ENCODE data around the gene MYO1F.
A peak's percentile ranks its signal among the peaks of the same experiment; 100 is the strongest.

MYO1F gene

GRCh38 chr19:8596168-8596567 is 18.9 kb upstream of the MYO1F start:
- Histone ChIP-seq H3K79me2 (ENCODE audit: insufficient read depth, low read depth) (no peaks in the 10 kb centered on the region), H3K27me3 (ENCODE audit: insufficient read depth, low read depth) (no peaks in the 10 kb centered on the region; the same call in 1 of the 2 replicates), H4K20me1 (ENCODE audit: insufficient read depth) (no peaks in the 10 kb centered on the region), H3K27ac (no peak overlapping the region), H3K4me1 (ENCODE audit: low read depth, poor library complexity, severe bottlenecking) (no peaks in the 10 kb centered on the region), H2AFZ (ENCODE audit: low read depth) (no peak overlapping the region), H3K36me3 (ENCODE audit: insufficient read depth) (no peaks in the 10 kb centered on the region), H3K4me2 (no peak overlapping the region), H3K9ac (no peak overlapping the region), H3K4me3 (IDR thresholded peaks at IDR 0.05; ENCODE audit: insufficient read depth, low read depth, low read length) (no peak overlapping the region)
- TF ChIP-seq, protein P1, sequence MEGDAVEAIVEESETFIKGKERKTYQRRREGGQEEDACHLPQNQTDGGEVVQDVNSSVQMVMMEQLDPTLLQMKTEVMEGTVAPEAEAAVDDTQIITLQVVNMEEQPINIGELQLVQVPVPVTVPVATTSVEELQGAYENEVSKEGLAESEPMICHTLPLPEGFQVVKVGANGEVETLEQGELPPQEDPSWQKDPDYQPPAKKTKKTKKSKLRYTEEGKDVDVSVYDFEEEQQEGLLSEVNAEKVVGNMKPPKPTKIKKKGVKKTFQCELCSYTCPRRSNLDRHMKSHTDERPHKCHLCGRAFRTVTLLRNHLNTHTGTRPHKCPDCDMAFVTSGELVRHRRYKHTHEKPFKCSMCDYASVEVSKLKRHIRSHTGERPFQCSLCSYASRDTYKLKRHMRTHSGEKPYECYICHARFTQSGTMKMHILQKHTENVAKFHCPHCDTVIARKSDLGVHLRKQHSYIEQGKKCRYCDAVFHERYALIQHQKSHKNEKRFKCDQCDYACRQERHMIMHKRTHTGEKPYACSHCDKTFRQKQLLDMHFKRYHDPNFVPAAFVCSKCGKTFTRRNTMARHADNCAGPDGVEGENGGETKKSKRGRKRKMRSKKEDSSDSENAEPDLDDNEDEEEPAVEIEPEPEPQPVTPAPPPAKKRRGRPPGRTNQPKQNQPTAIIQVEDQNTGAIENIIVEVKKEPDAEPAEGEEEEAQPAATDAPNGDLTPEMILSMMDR (conservative IDR thresholded peaks at IDR 0.05; ENCODE audit: low read depth, low read length) = no peak

GRCh38 chr19:8595651-8596050 is 18.4 kb upstream of the MYO1F start:
- Histone ChIP-seq H3K27ac (no peak overlapping the region), H3K27me3 (ENCODE audit: insufficient read depth, low read depth) (no peaks in the 10 kb centered on the region; the same call in 1 of the 2 replicates), H3K4me1 (ENCODE audit: low read depth, poor library complexity, severe bottlenecking) (no peaks in the 10 kb centered on the region), H3K79me2 (ENCODE audit: insufficient read depth, low read depth) (no peaks in the 10 kb centered on the region), H3K4me2 (no peak overlapping the region), H4K20me1 (ENCODE audit: insufficient read depth) (no peaks in the 10 kb centered on the region), H2AFZ (ENCODE audit: low read depth) (no peak overlapping the region), H3K4me3 (IDR thresholded peaks at IDR 0.05; ENCODE audit: insufficient read depth, low read depth, low read length) (no peak overlapping the region), H3K9ac (no peak overlapping the region), H3K36me3 (ENCODE audit: insufficient read depth) (no peaks in the 10 kb centered on the region)
- TF ChIP-seq, protein P1 (conservative IDR thresholded peaks at IDR 0.05; ENCODE audit: low read depth, low read length) = no peak

DNA sequence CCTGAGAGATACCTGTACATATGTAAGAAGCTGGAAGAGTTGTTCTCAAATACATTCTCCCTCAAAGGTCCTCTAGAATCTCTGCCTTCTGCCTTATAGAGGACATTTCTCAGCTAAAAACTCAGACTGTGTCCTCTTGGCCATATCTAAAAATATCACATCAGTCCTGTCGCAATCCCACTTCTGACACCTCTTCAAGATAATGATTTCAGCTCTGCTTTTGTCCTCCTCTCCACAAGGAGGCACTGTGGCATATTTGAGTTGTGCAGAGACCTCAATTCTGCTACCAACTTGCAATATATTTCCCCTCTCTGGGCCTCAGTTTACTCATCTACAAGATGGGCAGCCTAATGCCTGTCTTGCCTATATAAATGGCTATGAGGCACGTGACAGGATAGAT is 16.7 kb upstream of the MYO1F start:
- H3K27me3 ChIP-seq (ENCODE audit: insufficient read depth, low read depth) = peaks cover 2% of the 10 kb centered on the region; the same call in 1 of the 2 replicates
- no peak overlapping the region for H3K4me2 ChIP-seq
- H3K36me3 ChIP-seq (ENCODE audit: insufficient read depth) = no peaks in the 10 kb centered on the region
- H3K4me3 ChIP-seq (IDR thresholded peaks at IDR 0.05; ENCODE audit: insufficient read depth, low read depth, low read length) = no peak overlapping the region
- no peak overlapping the region for H2AFZ ChIP-seq (ENCODE audit: low read depth)
- H3K9ac ChIP-seq = no peak overlapping the region
- H3K4me1 ChIP-seq (ENCODE audit: low read depth, poor library complexity, severe bottlenecking) = no peaks in the 10 kb centered on the region
- no peaks in the 10 kb centered on the region for H3K79me2 ChIP-seq (ENCODE audit: insufficient read depth, low read depth)
- H3K27ac ChIP-seq = no peak overlapping the region
- TF ChIP-seq, protein P1 (conservative IDR thresholded peaks at IDR 0.05; ENCODE audit: low read depth, low read length) = peak; percentile 25; the same call in 1 of the 2 replicates
- H4K20me1 ChIP-seq (ENCODE audit: insufficient read depth) = no peaks in the 10 kb centered on the region

- H3K4me2 ChIP-seq = no peak overlapping the region
- no peak overlapping the region for H3K27ac ChIP-seq
- no peaks in the 10 kb centered on the region for H3K4me1 ChIP-seq (ENCODE audit: low read depth, poor library complexity, severe bottlenecking)
- H3K4me3 ChIP-seq (IDR thresholded peaks at IDR 0.05; ENCODE audit: insufficient read depth, low read depth, low read length) = no peak overlapping the region
- H4K20me1 ChIP-seq (ENCODE audit: insufficient read depth) = no peaks in the 10 kb centered on the region
- no peaks in the 10 kb centered on the region for H3K36me3 ChIP-seq (ENCODE audit: insufficient read depth)
- TF ChIP-seq, protein P1 (conservative IDR thresholded peaks at IDR 0.05; ENCODE audit: low read depth, low read length) = no peak
- H3K9ac ChIP-seq = no peak overlapping the region
- no peak overlapping the region for H2AFZ ChIP-seq (ENCODE audit: low read depth)
- no peaks in the 10 kb centered on the region for H3K79me2 ChIP-seq (ENCODE audit: insufficient read depth, low read depth)
- H3K27me3 ChIP-seq (ENCODE audit: insufficient read depth, low read depth) = peaks cover 6% of the 10 kb centered on the region; the same call in 1 of the 2 replicates
Measured at GRCh38 chr19:8592231-8593009, 15.2 kb upstream of the MYO1F start.
